Activated CD4-positive, alpha-beta memory T cell treated with anti-CD3 and anti-CD28 coated beads, Interleukin-2, amount 10 ng/mL, durations not matched to agents 7 days and 5 days (primary cell): ENCODE measurements around the gene KSR2. TPM values are rescaled to one million over a fixed set of nuclear protein-coding genes. Genes with fewer than 3 reads are reported as not detected.

ENCODE experiments used
- CTCF ChIA-PET: fragments of 350-600 bp; sonication (Branson Sonifier 250); formaldehyde crosslinking; loops from one replicate; lab custom pipeline; 2021; ENCODE audit warnings: antibody characterized with exemption, inconsistent platforms; lab: Charles Lee
- POLR2A ChIA-PET: fragments of 350-600 bp; sonication (Branson Sonifier 250); formaldehyde crosslinking; loops from one replicate; lab custom pipeline; 2021; ENCODE audit warnings: antibody characterized with exemption; lab: Charles Lee
- DNase-seq: peaks from one replicate; pipeline ENCODE4 v3.0.0-alpha.2; 2020
- H3K27ac Mint-ChIP-seq: one replicate; pipeline ENCODE4 v1.8.0; 2021; ENCODE audit warnings: mild to moderate bottlenecking, mixed read lengths
- H3K27me3 Mint-ChIP-seq: one replicate; pipeline ENCODE4 v1.8.0; 2021; ENCODE audit warnings: mixed read lengths
- H3K36me3 Mint-ChIP-seq: one replicate; pipeline ENCODE4 v1.8.0; 2021; ENCODE audit warnings: low read depth, mixed read lengths
- H3K4me1 Mint-ChIP-seq: one replicate; pipeline ENCODE4 v1.8.0; 2021; ENCODE audit warnings: mixed read lengths
- H3K4me3 Mint-ChIP-seq: one replicate; pipeline ENCODE4 v1.8.0; 2021; ENCODE audit warnings: mild to moderate bottlenecking, mixed read lengths
- H3K9me3 Mint-ChIP-seq: one replicate; pipeline ENCODE4 v1.8.0; 2021; ENCODE audit warnings: mixed read lengths
- total RNA-seq, 2 experiments: library from RNA; stranded (reverse); gene quantifications; one replicate each; pipeline ENCODE4 v1.2.3, GENCODE V29; 2021

Gene KSR2
- total RNA-seq, 2 experiments from 2014 or later = not detected

DNA sequence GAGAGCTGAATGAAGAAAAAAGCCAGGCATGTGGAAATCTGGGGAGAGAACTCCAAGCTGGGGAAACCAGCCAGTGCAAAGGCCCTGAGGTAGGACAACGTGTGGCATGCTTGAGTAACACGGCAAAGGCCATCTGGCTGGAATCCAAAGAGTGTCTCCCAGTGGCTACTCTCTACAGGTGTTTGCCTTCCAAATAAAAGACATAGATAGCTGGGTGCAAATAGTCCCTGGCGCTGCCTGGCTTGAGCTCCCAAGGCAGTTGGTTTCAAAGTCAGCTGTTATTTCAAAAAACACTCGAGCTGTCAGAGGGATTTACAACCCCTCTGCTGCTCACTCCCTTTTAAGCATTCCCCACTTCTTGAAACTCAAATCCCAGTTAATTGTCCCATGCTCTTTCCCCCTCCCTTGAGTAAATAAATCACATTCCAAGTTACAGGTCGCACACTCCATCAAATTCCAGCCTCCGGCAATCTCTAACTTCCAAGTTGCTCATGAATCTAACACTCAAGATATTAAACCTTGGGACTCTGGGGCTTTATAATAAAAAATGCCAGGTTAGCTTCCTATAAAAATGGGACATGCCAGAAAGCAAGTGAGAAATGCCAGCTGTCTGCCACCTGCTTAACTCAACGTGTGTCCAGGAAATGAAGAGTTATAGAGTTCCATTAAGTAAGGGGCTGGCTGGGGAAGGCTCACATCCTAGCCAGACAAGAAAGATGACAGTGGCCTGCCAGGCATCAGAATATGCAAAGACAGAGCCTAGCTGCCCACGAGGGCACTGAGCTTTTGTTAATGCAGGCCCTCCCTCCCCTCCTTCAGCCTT lies 473.7 kb downstream of the KSR2 start:
- Mint-ChIP-seq H3K36me3 (no peaks in the 10 kb centered on the region), H3K4me3 (no peak overlapping the region), H3K9me3 (peaks cover 1% of the 10 kb centered on the region), H3K4me1 (no peaks in the 10 kb centered on the region), H3K27ac (no peak overlapping the region), H3K27me3 (no peaks in the 10 kb centered on the region)
- ChIA-PET POLR2A (no interaction called here), CTCF (no interaction called here)
- no peak for DNase-seq

GRCh38 chr12:117491711-117492110 lies 477.1 kb downstream of the KSR2 start:
- no peaks in the 10 kb centered on the region for H3K4me1 Mint-ChIP-seq
- ChIA-PET POLR2A (no interaction called here), CTCF (no interaction called here)
- DNase-seq = no peak
- H3K9me3 Mint-ChIP-seq = peaks cover 1% of the 10 kb centered on the region
- no peaks in the 10 kb centered on the region for H3K27me3 Mint-ChIP-seq
- no peak overlapping the region for H3K4me3 Mint-ChIP-seq
- H3K27ac Mint-ChIP-seq = no peak overlapping the region
- no peaks in the 10 kb centered on the region for H3K36me3 Mint-ChIP-seq

DNA sequence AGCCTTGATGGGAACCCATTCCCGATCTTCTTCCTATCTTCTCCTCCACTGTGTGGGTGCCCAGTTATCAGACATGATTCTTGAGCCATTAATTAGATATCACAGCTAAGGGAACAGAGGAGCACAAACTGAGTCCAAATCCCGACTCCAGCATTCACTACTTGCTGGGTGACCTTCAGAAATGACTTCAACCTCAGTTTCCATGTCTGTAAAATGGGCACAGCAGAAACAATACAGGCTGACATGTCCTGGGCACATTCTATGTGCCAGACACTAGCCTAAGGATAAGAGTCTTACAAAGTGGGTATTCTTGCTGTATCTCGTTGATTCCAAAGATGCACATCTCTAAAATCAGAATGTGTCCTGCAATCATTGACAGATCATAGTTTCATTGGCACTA lies 478.7 kb downstream of the KSR2 start:
- Mint-ChIP-seq H3K9me3 (peaks cover 1% of the 10 kb centered on the region), H3K4me3 (no peak overlapping the region), H3K27ac (no peak overlapping the region), H3K27me3 (no peaks in the 10 kb centered on the region), H3K36me3 (no peaks in the 10 kb centered on the region), H3K4me1 (no peaks in the 10 kb centered on the region)
- no peak for DNase-seq
- ChIA-PET POLR2A (no interaction called here), CTCF (no interaction called here)

DNA sequence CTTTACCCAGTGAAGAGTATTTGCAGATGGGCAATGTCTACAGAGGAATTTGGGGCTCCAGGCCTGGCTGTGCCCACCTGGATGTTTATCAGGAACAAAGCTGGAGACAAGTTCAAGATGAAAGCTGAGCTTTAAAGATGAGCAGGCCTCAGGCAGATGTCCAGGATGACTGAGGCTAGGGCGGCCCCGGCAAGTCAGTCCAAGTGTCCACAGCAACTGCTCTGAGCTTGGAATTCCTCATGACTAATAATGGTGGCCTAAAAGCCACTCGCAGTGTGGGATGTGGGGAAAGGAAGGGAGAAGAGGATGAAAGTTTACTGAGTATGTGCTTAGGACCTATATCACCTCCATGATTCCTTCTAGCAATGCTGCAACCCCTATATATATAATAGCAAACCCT lies 479.1 kb downstream of the KSR2 start:
- no peaks in the 10 kb centered on the region for H3K27me3 Mint-ChIP-seq
- DNase-seq = no peak
- no peaks in the 10 kb centered on the region for H3K36me3 Mint-ChIP-seq
- POLR2A ChIA-PET = no interaction called here
- no peak overlapping the region for H3K4me3 Mint-ChIP-seq
- H3K9me3 Mint-ChIP-seq = peaks cover 1% of the 10 kb centered on the region
- H3K27ac Mint-ChIP-seq = no peak overlapping the region
- CTCF ChIA-PET = no interaction called here
- no peaks in the 10 kb centered on the region for H3K4me1 Mint-ChIP-seq

DNA sequence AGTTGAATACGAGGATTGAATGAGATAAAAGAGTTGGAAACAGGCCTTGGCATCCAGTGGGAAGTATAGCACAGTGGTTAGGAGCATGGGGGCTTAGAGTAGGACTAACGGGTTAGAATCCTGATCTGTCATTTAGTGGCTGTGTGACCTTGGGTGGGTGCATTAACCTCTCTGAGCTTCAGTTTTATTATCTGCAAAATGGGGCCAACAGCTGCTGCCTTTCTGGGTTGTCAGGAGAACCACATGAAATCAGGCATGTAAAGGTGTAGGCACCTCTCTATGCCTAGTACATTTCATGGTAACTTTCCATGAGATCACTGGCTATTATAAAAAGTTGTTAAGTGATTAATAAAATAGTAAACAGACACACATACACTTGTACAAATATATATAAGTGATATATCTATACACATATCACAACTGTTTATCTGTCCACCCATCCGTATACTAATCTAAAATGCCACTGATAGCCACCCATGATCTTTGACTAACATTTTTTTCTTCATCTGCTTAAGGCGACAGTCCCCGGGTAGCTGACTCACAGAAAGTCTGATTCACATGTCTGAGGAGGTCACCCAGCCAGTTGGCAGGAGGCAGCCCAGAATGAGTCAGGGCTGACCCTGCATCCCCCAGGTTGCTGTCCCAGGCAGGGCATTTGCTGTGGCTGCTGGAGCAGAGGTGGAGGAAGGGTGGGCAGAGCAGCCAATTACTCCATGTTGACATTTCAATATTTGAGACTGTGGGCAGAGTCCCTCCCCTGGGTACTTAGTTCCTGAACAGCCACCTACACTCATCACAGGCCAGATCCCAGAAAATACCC lies 481.7 kb downstream of the KSR2 start:
- ChIA-PET CTCF (interaction anchor here (0.6 kb wide), 1 partner anchor 328 kb away, joined by 3 read pairs; no protein-coding TSS in a partner anchor), POLR2A (no interaction called here)
- DNase-seq = no peak
- no peaks in the 10 kb centered on the region for H3K4me1 Mint-ChIP-seq
- no peak overlapping the region for H3K4me3 Mint-ChIP-seq
- H3K27me3 Mint-ChIP-seq = no peaks in the 10 kb centered on the region
- H3K27ac Mint-ChIP-seq = no peak overlapping the region
- H3K9me3 Mint-ChIP-seq = peaks cover 1% of the 10 kb centered on the region
- no peaks in the 10 kb centered on the region for H3K36me3 Mint-ChIP-seq

DNA sequence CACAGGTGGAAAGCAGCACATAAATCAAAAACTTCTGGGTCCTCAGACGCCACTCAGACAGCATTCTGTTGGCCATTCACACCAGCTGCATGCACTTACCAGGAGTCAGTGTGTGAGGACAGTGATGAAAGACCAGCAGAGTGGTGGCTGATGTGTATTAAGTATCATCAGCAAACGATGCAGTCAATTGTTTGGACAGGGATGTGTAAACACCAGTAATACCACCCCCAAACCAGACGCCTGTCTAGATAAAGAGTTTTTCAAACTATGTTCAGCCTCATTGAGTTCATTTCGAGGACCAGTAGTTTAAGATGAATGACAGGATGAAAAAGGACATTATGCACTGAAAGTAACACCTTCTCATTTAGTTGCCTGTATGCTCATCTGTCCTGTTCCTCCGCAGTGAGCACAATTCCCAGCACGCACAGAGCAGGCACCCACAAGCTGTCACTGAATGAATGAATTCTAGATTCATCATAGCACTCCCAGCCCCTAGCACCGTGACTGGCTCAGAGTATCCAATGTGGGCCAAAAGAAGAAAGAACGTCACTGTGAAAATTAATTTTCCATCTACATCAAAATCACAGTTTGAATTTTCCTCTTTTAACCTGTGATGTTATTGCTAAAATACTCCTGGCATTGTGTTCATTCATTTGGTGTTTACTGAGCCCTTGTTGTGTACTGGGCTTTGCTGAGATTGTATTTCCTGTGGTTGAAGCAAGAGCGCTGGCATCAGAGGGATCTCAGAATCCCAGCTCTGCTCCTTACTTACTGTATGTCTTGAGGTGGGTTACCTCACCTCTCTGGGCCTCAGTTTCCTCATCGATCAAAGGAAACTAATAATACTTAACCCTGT lies 482.6 kb downstream of the KSR2 start:
- H3K27ac Mint-ChIP-seq = no peak overlapping the region
- POLR2A ChIA-PET = no interaction called here
- no peaks in the 10 kb centered on the region for H3K27me3 Mint-ChIP-seq
- CTCF ChIA-PET = interaction anchor here (0.6 kb wide), 1 partner anchor 327 kb away, joined by 3 read pairs; no protein-coding TSS in a partner anchor
- no peaks in the 10 kb centered on the region for H3K9me3 Mint-ChIP-seq
- no peak overlapping the region for H3K4me3 Mint-ChIP-seq
- no peak for DNase-seq
- no peaks in the 10 kb centered on the region for H3K4me1 Mint-ChIP-seq
- H3K36me3 Mint-ChIP-seq = no peaks in the 10 kb centered on the region

DNA sequence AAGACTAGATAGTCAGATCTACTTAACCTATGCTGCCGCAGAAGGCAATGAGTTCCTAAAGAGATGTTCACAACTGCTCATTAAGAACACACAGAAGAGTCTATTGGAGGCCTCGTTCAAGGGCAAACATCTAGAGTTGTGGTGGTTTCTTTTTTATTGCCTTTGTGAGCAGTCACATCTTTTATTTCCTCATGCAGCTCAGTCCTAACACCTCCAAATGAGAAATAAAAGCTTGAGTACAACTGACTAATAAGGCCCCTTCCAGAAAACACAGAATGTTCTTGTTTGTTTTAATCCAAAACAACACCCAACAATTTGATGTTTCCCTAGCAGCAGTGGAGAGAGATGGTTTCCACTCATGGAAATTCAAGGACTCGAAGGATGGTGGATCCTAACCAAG lies 483.9 kb downstream of the KSR2 start:
- CTCF ChIA-PET = no interaction called here
- H3K27ac Mint-ChIP-seq = no peak overlapping the region
- POLR2A ChIA-PET = no interaction called here
- DNase-seq = no peak
- H3K4me1 Mint-ChIP-seq = no peaks in the 10 kb centered on the region
- H3K36me3 Mint-ChIP-seq = no peaks in the 10 kb centered on the region
- no peak overlapping the region for H3K4me3 Mint-ChIP-seq
- no peaks in the 10 kb centered on the region for H3K27me3 Mint-ChIP-seq
- H3K9me3 Mint-ChIP-seq = no peaks in the 10 kb centered on the region

DNA sequence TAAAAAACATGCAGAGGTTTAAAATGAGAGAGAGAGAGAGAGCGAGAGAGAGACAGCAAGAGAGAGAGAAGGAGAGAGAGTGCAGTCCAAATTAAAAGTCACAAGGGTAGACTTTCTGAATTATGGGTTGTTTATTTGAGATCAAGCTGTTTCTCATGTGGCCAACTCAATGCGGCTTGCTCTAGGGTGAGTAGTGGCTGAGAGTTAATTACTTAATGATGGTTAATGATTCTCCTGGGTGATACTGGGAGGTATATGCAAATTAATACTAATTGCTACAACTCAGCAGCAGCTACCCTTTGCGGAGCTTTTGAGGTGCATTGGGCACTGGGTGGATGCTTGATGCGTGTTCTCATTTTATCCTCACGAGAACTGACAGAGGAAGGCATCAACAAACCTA lies 485.3 kb downstream of the KSR2 start:
- Mint-ChIP-seq H3K36me3 (no peaks in the 10 kb centered on the region), H3K27me3 (no peaks in the 10 kb centered on the region), H3K9me3 (no peaks in the 10 kb centered on the region), H3K27ac (no peak overlapping the region), H3K4me1 (no peaks in the 10 kb centered on the region), H3K4me3 (no peak overlapping the region)
- POLR2A ChIA-PET = no interaction called here
- CTCF ChIA-PET = no interaction called here
- DNase-seq = no peak

DNA sequence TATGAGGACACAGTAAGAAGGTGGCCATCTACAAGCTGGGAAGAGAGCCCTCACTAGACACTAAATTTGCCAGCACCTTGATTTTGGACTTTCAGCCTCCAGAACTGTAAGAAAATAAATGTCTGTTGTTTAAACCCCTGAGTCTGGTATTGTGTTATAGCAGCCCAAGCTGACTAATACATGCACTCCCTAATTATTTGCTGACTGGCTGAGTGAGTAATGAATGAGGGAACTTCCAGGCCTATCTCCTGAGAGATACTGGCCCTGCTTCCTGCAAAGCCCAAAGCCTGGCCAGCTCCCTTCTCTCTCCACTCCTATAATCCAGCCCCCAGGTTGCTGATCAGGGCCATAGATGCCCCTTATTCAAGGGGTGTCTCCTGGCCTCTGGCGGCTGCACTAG lies 487.3 kb downstream of the KSR2 start:
- Mint-ChIP-seq H3K27me3 (no peaks in the 10 kb centered on the region), H3K4me3 (no peak overlapping the region), H3K4me1 (no peaks in the 10 kb centered on the region), H3K27ac (no peak overlapping the region), H3K36me3 (no peaks in the 10 kb centered on the region), H3K9me3 (no peaks in the 10 kb centered on the region)
- POLR2A ChIA-PET = no interaction called here
- no peak for DNase-seq
- CTCF ChIA-PET = no interaction called here

DNA sequence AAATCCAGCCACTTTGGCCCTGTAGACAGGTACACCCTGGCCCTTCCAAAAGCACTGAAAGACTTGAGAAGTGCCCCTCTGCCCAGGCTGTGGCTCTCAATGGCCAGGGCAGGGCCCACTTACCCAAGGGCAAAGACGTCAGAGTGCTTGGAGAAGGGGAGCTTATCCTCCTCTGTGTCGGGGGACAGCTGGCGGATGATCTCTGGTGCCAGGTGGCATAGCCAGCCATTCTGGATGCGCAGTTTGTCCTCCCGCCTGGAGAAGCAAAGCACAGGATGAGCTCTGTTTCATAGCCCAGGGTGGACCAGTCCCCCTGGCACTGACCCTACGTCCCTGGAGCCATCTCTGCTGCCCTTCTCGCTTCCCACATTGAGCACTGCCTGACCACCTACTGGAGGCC lies 492.4 kb downstream of the KSR2 start:
- H3K27me3 Mint-ChIP-seq = no peaks in the 10 kb centered on the region
- H3K27ac Mint-ChIP-seq = no peak overlapping the region
- no peaks in the 10 kb centered on the region for H3K4me1 Mint-ChIP-seq
- ChIA-PET POLR2A (no interaction called here), CTCF (no interaction called here)
- H3K9me3 Mint-ChIP-seq = no peaks in the 10 kb centered on the region
- no peak overlapping the region for H3K4me3 Mint-ChIP-seq
- H3K36me3 Mint-ChIP-seq = no peaks in the 10 kb centered on the region
- DNase-seq = no peak

DNA sequence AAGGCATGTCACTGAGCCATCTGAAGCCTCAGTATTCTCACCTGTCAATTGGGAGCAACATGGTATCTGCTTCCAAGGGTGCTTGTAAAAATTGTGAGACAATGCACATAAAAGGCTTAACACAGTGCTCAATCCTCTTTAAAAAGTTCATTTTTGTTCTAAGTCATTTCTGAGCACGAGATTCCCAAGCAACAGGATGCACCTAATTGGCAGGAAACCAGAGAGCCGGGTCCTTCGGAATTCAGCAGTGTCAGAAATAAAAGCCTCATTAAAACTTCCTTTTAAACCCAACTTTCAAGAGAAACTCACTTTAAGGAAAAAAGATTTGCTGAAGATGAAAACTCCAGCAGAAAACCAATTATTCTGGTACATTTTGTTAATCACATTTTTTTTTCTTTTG lies 494.9 kb downstream of the KSR2 start:
- POLR2A ChIA-PET = no interaction called here
- no peak overlapping the region for H3K27ac Mint-ChIP-seq
- DNase-seq = no peak
- no peaks in the 10 kb centered on the region for H3K36me3 Mint-ChIP-seq
- no peaks in the 10 kb centered on the region for H3K4me1 Mint-ChIP-seq
- no peak overlapping the region for H3K4me3 Mint-ChIP-seq
- peaks cover 4% of the 10 kb centered on the region for H3K9me3 Mint-ChIP-seq
- CTCF ChIA-PET = no interaction called here
- H3K27me3 Mint-ChIP-seq = no peaks in the 10 kb centered on the region

DNA sequence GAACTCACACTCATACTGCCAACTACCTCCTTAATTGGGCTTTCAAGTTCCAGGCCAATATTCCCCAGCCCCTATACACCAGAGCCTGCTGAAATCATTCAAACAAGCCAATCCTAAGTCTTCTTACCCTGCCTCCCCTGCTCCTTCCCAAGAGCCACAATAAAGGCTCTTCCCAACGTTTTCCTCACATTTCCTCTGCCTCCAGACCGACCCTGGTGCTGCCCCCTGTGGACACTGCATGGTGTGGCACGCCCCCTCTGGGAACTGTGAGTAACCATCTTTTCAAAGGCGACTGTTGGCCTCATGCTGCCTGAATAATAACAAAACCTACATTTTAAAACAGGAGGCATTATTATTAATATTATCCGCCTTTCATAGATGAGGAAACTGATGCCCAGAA lies 495.8 kb downstream of the KSR2 start:
- Mint-ChIP-seq H3K4me1 (no peaks in the 10 kb centered on the region), H3K9me3 (peaks cover 4% of the 10 kb centered on the region), H3K27ac (no peak overlapping the region), H3K4me3 (no peak overlapping the region), H3K36me3 (no peaks in the 10 kb centered on the region), H3K27me3 (no peaks in the 10 kb centered on the region)
- no peak for DNase-seq
- ChIA-PET POLR2A (no interaction called here), CTCF (no interaction called here)

DNA sequence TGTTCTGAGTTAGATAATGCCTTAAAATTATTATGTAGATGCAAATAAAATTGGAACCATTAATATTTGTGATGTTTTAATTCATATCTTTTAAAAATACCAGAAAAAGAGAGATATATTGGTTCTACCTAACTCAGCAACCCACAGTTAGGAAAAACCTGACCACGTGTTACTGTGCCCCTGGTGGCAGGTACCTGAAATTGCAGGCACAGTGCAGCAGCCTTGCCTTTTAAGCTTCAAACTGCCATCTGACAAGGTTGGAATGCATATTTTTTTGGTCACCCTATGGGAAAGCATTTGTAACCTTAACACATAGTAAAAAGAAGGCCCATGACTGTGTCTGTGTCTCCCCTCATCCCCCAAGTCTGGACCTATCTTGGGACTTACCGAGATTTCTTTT lies 498.0 kb downstream of the KSR2 start:
- no peak overlapping the region for H3K27ac Mint-ChIP-seq
- H3K36me3 Mint-ChIP-seq = no peaks in the 10 kb centered on the region
- CTCF ChIA-PET = no interaction called here
- H3K9me3 Mint-ChIP-seq = peaks cover 4% of the 10 kb centered on the region
- POLR2A ChIA-PET = no interaction called here
- no peak overlapping the region for H3K4me3 Mint-ChIP-seq
- H3K27me3 Mint-ChIP-seq = no peaks in the 10 kb centered on the region
- no peaks in the 10 kb centered on the region for H3K4me1 Mint-ChIP-seq
- no peak for DNase-seq
